K562 (cell line): ENCODE measurements around the gene HEXIM1. TPM values are rescaled to one million over a fixed set of nuclear protein-coding genes. Genes with fewer than 3 reads are reported as not detected.

Experiments
- C11orf30 ChIP-seq: fragments of 450-650 bp; IDR thresholded peaks from 2 replicates; pipeline ENCODE4 v1.6.1; 2016; ENCODE audit warnings: low read depth, mild to moderate bottlenecking
- L3MBTL2 ChIP-seq: fragments of 450-650 bp; IDR thresholded peaks from 2 replicates; pipeline ENCODE4 v1.6.1; 2016; ENCODE audit warnings: mild to moderate bottlenecking, moderate library complexity
- MITF ChIP-seq: IDR thresholded peaks from 2 replicates; pipeline ENCODE4 v1.6.1; 2014; ENCODE audit warnings: antibody characterized with exemption
- NELFE ChIP-seq: IDR thresholded peaks from 2 replicates; pipeline ENCODE4 v1.6.1; 2011; ENCODE audit warnings: mild to moderate bottlenecking; ENCODE audit not compliant: insufficient read depth, insufficient read length
- NONO ChIP-seq, 2 experiments: fragments of 200-400 bp in 1 of 2; fragments of 450-650 bp in 1 of 2; formaldehyde crosslinking in 1 of 2; IDR thresholded peaks; 2 replicates each; pipeline ENCODE4 v1.6.1; 2017; ENCODE audit warnings: low read depth in 2 of 2, mild to moderate bottlenecking in 2 of 2, moderate library complexity in 2 of 2, low read length in 1 of 2
- PHB2 ChIP-seq: fragments of 450-650 bp; IDR thresholded peaks from 2 replicates; pipeline ENCODE4 v1.6.1; 2017; ENCODE audit warnings: low read depth
- POLR2AphosphoS2 ChIP-seq: IDR thresholded peaks from 2 replicates; pipeline ENCODE4 v1.6.1; 2012; ENCODE audit warnings: low read length, improper control_type of control experiment
- PTRF ChIP-seq: fragments of 450-650 bp; IDR thresholded peaks from 2 replicates; pipeline ENCODE4 v1.6.1; 2016; ENCODE audit warnings: mild to moderate bottlenecking, missing genetic modification characterization, missing compliant biosample characterization
- RREB1 ChIP-seq: fragments of 250-450 bp; sonication (Bioruptor Pico); IDR thresholded peaks from 2 replicates; pipeline ENCODE4 v1.4.0; 2020
- SMAD4 ChIP-seq: fragments of 250-450 bp; sonication (Bioruptor Pico); conservative IDR thresholded peaks from 2 replicates; pipeline ENCODE4 v1.8.0; 2021; ENCODE audit warnings: inconsistent platforms, mild to moderate bottlenecking, moderate library complexity
- SMARCE1 ChIP-seq: fragments of 450-650 bp; IDR thresholded peaks from 2 replicates; pipeline ENCODE4 v1.7.1; 2016; ENCODE audit warnings: mild to moderate bottlenecking
- SP1 ChIP-seq: sonication (generic); formaldehyde crosslinking; IDR thresholded peaks from 2 replicates; pipeline ENCODE4 v1.8.1; 2022; ENCODE audit warnings: mild to moderate bottlenecking, missing genetic modification reagents
- SRSF7 ChIP-seq: fragments of 200-400 bp; formaldehyde crosslinking; optimal IDR thresholded peaks from 2 replicates; pipeline ENCODE3; 2017; ENCODE audit warnings: mild to moderate bottlenecking, low read depth, low read length
- TBL1XR1 ChIP-seq, 2 experiments: IDR thresholded peaks; 2 replicates each; pipeline ENCODE4 v1.6.1; 2012; ENCODE audit warnings: improper control_type of control experiment in 2 of 2, low read length in 2 of 2, mild to moderate bottlenecking in 1 of 2
- XRCC5 ChIP-seq: fragments of 200-400 bp; formaldehyde crosslinking; IDR thresholded peaks from 2 replicates; pipeline ENCODE4 v1.6.1; 2017; ENCODE audit warnings: low read depth, mild to moderate bottlenecking, low read length
- ZFP91 ChIP-seq: sonication (generic); formaldehyde crosslinking; IDR thresholded peaks from 2 replicates; pipeline ENCODE4 v1.8.0; 2022; ENCODE audit warnings: mild to moderate bottlenecking, missing genetic modification reagents
- ZNF551 ChIP-seq: fragments of 250-450 bp; sonication (Bioruptor Pico); IDR thresholded peaks from 2 replicates; pipeline ENCODE4 v1.5.0; 2021; ENCODE audit warnings: mild to moderate bottlenecking, moderate library complexity
- ZNF583 ChIP-seq: fragments of 250-450 bp; sonication (Bioruptor Pico); IDR thresholded peaks from 2 replicates; pipeline ENCODE4 v1.4.0; 2020
- ZNF668 ChIP-seq: fragments of 250-450 bp; sonication (Bioruptor Pico); IDR thresholded peaks from 2 replicates; pipeline ENCODE4 v1.8.0; 2022; ENCODE audit warnings: mild to moderate bottlenecking, inconsistent platforms
- ZNF79 ChIP-seq: fragments of 250-450 bp; sonication (Bioruptor Pico); IDR thresholded peaks from 2 replicates; pipeline ENCODE4 v1.4.0; 2020; ENCODE audit warnings: low read depth, mild to moderate bottlenecking, moderate library complexity
- polyA plus RNA-seq, 8 experiments: library from polyadenylated mRNA; depleted of rRNA in 4 of 8; stranded (reverse) in 5 of 8; unstranded in 3 of 8; fragments of >200 nt; fragmentation: Nextera tagmentation in 2 of 8; fragmentation: Illumina TruSeq in 1 of 8; extraction: Ambion mirVana in 2 of 8; extraction: Trizol in 1 of 8; gene quantifications; 2 replicates each; pipeline versions ENCODE4 v1.2.1 to v1.2.3, GENCODE V29; 2011 to 2014; ENCODE audit warnings: inconsistent platforms in 1 of 8, missing spikeins in 1 of 8
- total RNA-seq, 7 experiments: library from RNA; depleted of rRNA in 6 of 7; stranded (reverse); fragments of >200 nt in 6 of 7; fragmentation: Illumina TruSeq in 2 of 7; extraction: Trizol in 2 of 7; gene quantifications; 2 replicates each; pipeline versions ENCODE4 v1.2.1 to v1.2.3, GENCODE V29; 2011 to 2021; ENCODE audit warnings: low replicate concordance in 1 of 7

Gene HEXIM1
- total and polyA plus RNA-seq, 9 of the 15 experiments (the other 6 are each of a cell fraction or from before 2014, with no cell fraction given) = 1.4 to 28.3 (median 9.1) TPM

- TF ChIP-seq MITF = peak; percentile 63; the same call in 1 of the 2 replicates
- TF ChIP-seq PHB2 = no peak
- no peak for TF ChIP-seq SP1
- TF ChIP-seq POLR2AphosphoS2 = peak; percentile 69; the same call in 1 of the 2 replicates
- peak; percentile 77 for TF ChIP-seq L3MBTL2
- TF ChIP-seq C11orf30 = 0 out of 2 replicates have a peak, but pooled peaks have one; percentile 2
- no peak for TF ChIP-seq NELFE
- peak; percentile 60; the same call in 1 of the 2 replicates for TF ChIP-seq ZNF583 (CRISPR knock-in tag)
- TF ChIP-seq SMAD4 (CRISPR knock-in tag) = peak; percentile 63
- 0 out of 2 replicates have a peak, but pooled peaks have one; percentile 40 for TF ChIP-seq ZNF668
- TF ChIP-seq NONO (IDR thresholded peaks at IDR 0.05; ENCODE audit: low read depth in 2 of 2, low read length in 1 of 2) = no peak
- TF ChIP-seq ZFP91 (CRISPR knock-in tag) = no peak
- no peak for TF ChIP-seq ZNF551 (CRISPR knock-in tag)
- TF ChIP-seq XRCC5 = no peak
- peak in 1 of 2 experiments; percentile 12; a peak in 2 of 4 replicates for TF ChIP-seq TBL1XR1 (IDR thresholded peaks at IDR 0.05; ENCODE audit: low read length in 2 of 2)
- 0 out of 2 replicates have a peak, but pooled peaks have one; percentile 52 for TF ChIP-seq ZNF79 (CRISPR knock-in tag)
- 0 out of 2 replicates have a peak, but pooled peaks have one; percentile 15 for TF ChIP-seq PTRF
- TF ChIP-seq SRSF7 = no peak
- peak; percentile 65; the same call in 1 of the 2 replicates for TF ChIP-seq SMARCE1
- TF ChIP-seq RREB1 (CRISPR knock-in tag) = 0 out of 2 replicates have a peak, but pooled peaks have one; percentile 38
Observed at GRCh38 chr17:45146890-45147580, 1.2 kb upstream of the HEXIM1 start (continued).
